Brain microvascular endothelial cell (primary cell): ENCODE data around the gene ELK4.
"Not testable (repeated sequence)": the region's sequence is repeated elsewhere in the genome, so short reads cannot be mapped to it uniquely, and the experiment has no call there.

ENCODE experiments used
- DNase-seq: peaks from one replicate; pipeline ENCODE4 v3.0.0-alpha.2; 2020
- H3K27ac ChIP-seq: fragments of 250-450 bp; sonication (Bioruptor Pico); 2 replicates; pipeline ENCODE4 v1.5.1; 2020; ENCODE audit warnings: mild to moderate bottlenecking, moderate library complexity
- H3K27me3 ChIP-seq: fragments of 250-450 bp; sonication (Bioruptor Pico); replicated peaks from 2 replicates; pipeline ENCODE4 v1.5.1; 2020; ENCODE audit warnings: mild to moderate bottlenecking
- H3K36me3 ChIP-seq: fragments of 250-450 bp; sonication (Bioruptor Pico); replicated peaks from 2 replicates; pipeline ENCODE4 v1.5.1; 2020; ENCODE audit warnings: mild to moderate bottlenecking
- H3K4me3 ChIP-seq: 2 replicates; pipeline ENCODE4 v1.5.1; 2011; ENCODE audit warnings: low read depth, mild to moderate bottlenecking, control low read depth, low read length, moderate library complexity
- CTCF ChIP-seq: IDR thresholded peaks from 2 replicates; pipeline ENCODE4 v1.5.1; 2011; ENCODE audit warnings: low read depth, mild to moderate bottlenecking, moderate library complexity, low read length, control low read depth, inconsistent platforms; ENCODE audit errors: missing control alignments
- in situ Hi-C: cut with HindIII; loops from 2 replicates; pipeline ENCODE4 v1.10.0; 2017; ENCODE audit warnings: low sequenced_read_pairs, low pct_ligation_motif_present

The ELK4 gene

GRCh38 chr1:205650241-205650640, 18.4 kb upstream of the ELK4 start:
- no peaks in the 10 kb centered on the region for H3K36me3 ChIP-seq
- no peak overlapping the region for H3K27ac ChIP-seq
- no peaks in the 10 kb centered on the region for H3K27me3 ChIP-seq
- H3K4me3 ChIP-seq = no peak overlapping the region
- no peak for DNase-seq
- no peak for TF ChIP-seq CTCF
- in situ Hi-C loops = no loop called here

GRCh38 chr1:205645519-205645918, 13.7 kb upstream of the ELK4 start:
- in situ Hi-C loops = no loop called here
- Histone ChIP-seq H3K4me3 (no peak overlapping the region), H3K27me3 (no peaks in the 10 kb centered on the region), H3K27ac (no peak overlapping the region), H3K36me3 (no peaks in the 10 kb centered on the region)
- TF ChIP-seq CTCF = no peak
- no peak for DNase-seq

- in situ Hi-C loops = no loop called here
- Histone ChIP-seq H3K27me3 (no peaks in the 10 kb centered on the region), H3K27ac (no peak overlapping the region), H3K36me3 (no peaks in the 10 kb centered on the region), H3K4me3 (no peak overlapping the region)
- DNase-seq = no peak
- no peak for TF ChIP-seq CTCF
Measured at GRCh38 chr1:205642679-205643307, 11.0 kb upstream of the ELK4 start.

GRCh38 chr1:205639567-205639966, 7.8 kb upstream of the ELK4 start:
- no peak overlapping the region for H3K27ac ChIP-seq
- in situ Hi-C loops = no loop called here
- H3K4me3 ChIP-seq = no peak overlapping the region
- no peaks in the 10 kb centered on the region for H3K27me3 ChIP-seq
- H3K36me3 ChIP-seq = no peaks in the 10 kb centered on the region
- no peak for TF ChIP-seq CTCF
- no peak for DNase-seq

- H3K4me3 ChIP-seq = no peak overlapping the region
- H3K27ac ChIP-seq = no peak overlapping the region
- in situ Hi-C loops = no loop called here
- DNase-seq = no peak
- H3K36me3 ChIP-seq = no peaks in the 10 kb centered on the region
- H3K27me3 ChIP-seq = no peaks in the 10 kb centered on the region
- TF ChIP-seq CTCF = no peak
Measured at GRCh38 chr1:205637854-205638468, 6.2 kb upstream of the ELK4 start.

GRCh38 chr1:205636732-205637131, 4.9 kb upstream of the ELK4 start:
- no peak for DNase-seq
- in situ Hi-C loops = no loop called here
- no peaks in the 10 kb centered on the region for H3K36me3 ChIP-seq
- no peaks in the 10 kb centered on the region for H3K27me3 ChIP-seq
- TF ChIP-seq CTCF = no peak
- H3K4me3 ChIP-seq = no peak overlapping the region
- no peak overlapping the region for H3K27ac ChIP-seq

- H3K27me3 ChIP-seq, H3K36me3 ChIP-seq, H3K27ac ChIP-seq, in situ Hi-C loops, H3K4me3 ChIP-seq, DNase-seq: not testable (repeated sequence)
Measured at GRCh38 chr1:205636138-205636530, 4.3 kb upstream of the ELK4 start.
